Measurements from ENCODE around the gene GINS3.

The GINS3 gene

DNA sequence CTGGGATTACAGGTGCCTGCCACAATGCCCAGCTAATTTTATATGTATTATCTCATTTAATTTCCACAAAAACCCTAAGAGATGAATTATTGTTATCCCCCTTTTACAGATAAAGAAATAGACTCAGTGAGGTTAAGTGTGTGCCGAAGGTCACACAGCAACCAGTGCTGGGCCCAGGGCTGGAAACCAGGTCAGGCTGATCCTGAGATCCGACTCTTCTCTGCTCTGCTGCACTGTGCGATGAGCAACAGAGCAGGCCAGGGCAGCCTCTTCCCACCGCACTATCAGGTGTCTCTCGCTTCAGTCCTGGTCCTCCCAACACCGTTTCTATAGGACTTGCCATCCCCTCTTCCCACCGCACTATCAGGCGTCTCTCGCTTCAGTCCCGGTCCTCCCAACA lies 24.8 kb downstream of the GINS3 start:
- DNase-seq (ENCODE audit: low read depth, low spot score), result no peak
- TF ChIP-seq, protein P1, sequence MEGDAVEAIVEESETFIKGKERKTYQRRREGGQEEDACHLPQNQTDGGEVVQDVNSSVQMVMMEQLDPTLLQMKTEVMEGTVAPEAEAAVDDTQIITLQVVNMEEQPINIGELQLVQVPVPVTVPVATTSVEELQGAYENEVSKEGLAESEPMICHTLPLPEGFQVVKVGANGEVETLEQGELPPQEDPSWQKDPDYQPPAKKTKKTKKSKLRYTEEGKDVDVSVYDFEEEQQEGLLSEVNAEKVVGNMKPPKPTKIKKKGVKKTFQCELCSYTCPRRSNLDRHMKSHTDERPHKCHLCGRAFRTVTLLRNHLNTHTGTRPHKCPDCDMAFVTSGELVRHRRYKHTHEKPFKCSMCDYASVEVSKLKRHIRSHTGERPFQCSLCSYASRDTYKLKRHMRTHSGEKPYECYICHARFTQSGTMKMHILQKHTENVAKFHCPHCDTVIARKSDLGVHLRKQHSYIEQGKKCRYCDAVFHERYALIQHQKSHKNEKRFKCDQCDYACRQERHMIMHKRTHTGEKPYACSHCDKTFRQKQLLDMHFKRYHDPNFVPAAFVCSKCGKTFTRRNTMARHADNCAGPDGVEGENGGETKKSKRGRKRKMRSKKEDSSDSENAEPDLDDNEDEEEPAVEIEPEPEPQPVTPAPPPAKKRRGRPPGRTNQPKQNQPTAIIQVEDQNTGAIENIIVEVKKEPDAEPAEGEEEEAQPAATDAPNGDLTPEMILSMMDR (IDR thresholded peaks at IDR 0.05; ENCODE audit: low read depth, low read length), result no peak
- H3K4me3 ChIP-seq (ENCODE audit: low read depth, low read length), result no peak overlapping the region
- in situ Hi-C loops (cut with HindIII; ENCODE audit: low sequenced_read_pairs), result no loop called here

DNA sequence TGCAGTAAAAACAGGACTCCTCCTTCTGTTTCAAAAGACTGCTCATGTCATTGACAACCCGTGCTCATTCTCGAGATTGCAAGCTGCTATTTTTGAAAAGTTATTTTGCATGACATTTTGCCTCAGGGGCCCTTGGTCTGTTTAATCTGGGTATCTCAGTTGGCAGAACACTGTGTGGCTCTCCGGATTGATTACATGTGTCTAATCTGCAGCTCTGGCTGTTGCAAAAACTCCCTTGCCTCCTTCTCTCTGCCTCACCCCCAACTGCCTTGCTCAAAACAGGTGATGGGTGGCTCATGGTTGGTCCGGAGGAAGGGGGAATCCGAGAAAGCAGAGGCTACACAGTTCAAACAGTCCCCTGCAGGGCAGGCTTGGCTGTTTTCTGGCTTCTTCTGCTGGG lies 25.3 kb downstream of the GINS3 start:
- no peak for DNase-seq (ENCODE audit: low read depth, low spot score)
- no peak overlapping the region for H3K4me3 ChIP-seq (ENCODE audit: low read depth, low read length)
- TF ChIP-seq, protein P1 (IDR thresholded peaks at IDR 0.05; ENCODE audit: low read depth, low read length), result no peak
- in situ Hi-C loops (cut with HindIII; ENCODE audit: low sequenced_read_pairs), result no loop called here

DNA sequence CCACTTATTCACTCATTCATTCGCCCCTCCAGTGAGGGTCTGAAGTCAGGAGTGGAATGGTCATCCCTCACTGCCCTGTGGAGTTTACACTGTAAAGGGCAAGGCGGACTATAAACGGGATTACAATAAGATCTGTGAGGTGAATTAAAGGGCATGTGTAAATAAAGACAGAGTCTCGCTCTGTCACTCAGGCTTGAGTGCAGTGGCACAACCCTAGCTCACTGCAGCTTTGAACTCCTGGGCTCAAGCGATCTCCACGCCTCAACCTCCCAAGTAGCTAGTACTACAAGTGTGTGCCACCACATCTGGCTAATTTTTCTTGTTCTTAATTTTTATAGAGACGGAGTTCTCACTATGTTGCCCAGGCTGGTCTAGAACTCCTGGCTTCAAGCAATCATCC lies 25.8 kb downstream of the GINS3 start:
- DNase-seq (ENCODE audit: low read depth, low spot score), result no peak
- TF ChIP-seq, protein P1 (IDR thresholded peaks at IDR 0.05; ENCODE audit: low read depth, low read length), result no peak
- H3K4me3 ChIP-seq (ENCODE audit: low read depth, low read length), result no peak overlapping the region
- in situ Hi-C loops (cut with HindIII; ENCODE audit: low sequenced_read_pairs), result no loop called here

DNA sequence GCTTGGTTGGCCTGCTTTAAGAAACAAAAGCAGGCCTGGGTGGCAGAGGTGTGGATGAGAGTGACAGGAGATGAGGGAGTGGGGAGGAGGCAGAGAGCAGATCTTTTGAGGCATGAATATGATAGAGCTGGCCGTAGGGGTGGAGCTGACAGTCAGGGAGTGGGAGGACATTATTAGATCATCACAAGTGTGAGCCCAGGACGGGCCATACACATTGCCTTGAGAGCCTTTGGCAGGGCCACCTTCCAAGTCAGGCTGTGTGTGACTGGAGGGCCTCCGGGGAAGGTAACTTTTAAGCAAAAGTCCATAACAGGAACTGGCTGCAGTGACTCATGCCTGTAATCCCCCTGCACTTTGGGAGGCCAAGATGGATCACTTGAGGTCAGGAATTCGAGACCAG lies 26.3 kb downstream of the GINS3 start:
- DNase-seq (ENCODE audit: low read depth, low spot score), result no peak
- in situ Hi-C loops (cut with HindIII; ENCODE audit: low sequenced_read_pairs), result no loop called here
- H3K4me3 ChIP-seq (ENCODE audit: low read depth, low read length), result no peak overlapping the region
- TF ChIP-seq, protein P1 (IDR thresholded peaks at IDR 0.05; ENCODE audit: low read depth, low read length), result no peak

DNA sequence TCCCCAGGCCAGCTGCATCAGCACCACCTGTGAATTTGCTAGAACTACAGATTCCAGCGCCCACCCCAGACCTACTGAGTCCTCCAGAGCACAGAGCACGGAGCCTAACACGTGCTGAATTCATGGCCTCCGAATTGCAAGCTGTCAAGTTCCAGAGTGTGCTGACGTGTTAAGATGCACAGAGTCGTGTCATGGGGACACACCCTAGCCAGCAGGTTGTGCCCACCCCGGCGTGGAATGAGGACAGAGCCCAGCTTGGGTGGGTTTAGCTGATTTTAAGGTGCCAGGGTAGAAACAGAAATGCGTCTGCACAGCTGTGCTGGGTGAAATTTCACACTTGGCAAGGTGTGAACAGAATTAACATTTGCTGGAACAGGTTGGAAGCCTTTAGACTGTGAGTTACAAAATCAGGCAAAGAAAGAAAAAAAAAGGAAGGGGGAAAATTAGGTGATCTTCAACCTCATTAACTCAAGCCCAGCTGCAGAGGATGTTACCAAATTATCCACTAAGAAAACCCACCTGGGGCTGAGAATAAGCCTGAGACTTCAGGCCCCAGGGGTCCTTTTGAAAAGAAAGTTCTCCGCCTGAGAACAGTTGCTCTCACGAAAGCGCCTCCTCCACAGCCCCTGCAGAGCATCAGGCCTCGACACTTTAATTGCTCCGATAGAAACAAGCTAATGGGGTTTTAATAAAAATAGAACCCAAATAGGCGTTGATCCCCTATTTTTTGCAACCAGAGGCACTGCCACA lies 27.1 kb downstream of the GINS3 start:
- in situ Hi-C loops (cut with HindIII; ENCODE audit: low sequenced_read_pairs), result no loop called here
- no peak for DNase-seq (ENCODE audit: low read depth, low spot score)
- H3K4me3 ChIP-seq (ENCODE audit: low read depth, low read length), result no peak overlapping the region
- TF ChIP-seq, protein P1 (IDR thresholded peaks at IDR 0.05; ENCODE audit: low read depth, low read length), result no peak

DNA sequence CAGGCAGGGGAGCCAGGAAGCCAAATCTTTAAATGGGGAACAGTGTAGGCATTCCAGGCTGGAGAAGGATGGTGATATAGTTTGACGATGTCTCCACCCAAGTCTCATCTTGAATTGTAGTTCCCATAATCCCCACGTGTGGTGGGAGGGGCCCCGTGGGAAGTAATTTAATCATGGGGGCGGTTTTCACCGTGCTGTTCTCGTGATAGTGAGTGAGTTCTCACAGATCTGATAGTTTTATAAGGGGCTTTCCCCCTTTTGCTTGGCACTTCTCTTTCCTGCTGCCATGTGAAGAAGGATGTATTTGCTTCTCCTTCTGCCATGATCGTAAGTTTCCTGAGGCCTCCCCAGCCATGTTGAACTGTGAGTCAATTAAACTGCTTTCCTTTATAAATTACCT lies 28.8 kb downstream of the GINS3 start:
- no peak for DNase-seq (ENCODE audit: low read depth, low spot score)
- H3K4me3 ChIP-seq (ENCODE audit: low read depth, low read length), result no peak overlapping the region
- in situ Hi-C loops (cut with HindIII; ENCODE audit: low sequenced_read_pairs), result no loop called here
- TF ChIP-seq, protein P1 (IDR thresholded peaks at IDR 0.05; ENCODE audit: low read depth, low read length), result no peak

All from astrocyte of the spinal cord (primary cell).